Astrocyte of the cerebellum (primary cell): ENCODE measurements around the gene ARHGEF28.

ENCODE experiments used
- DNase-seq: peaks from one replicate; pipeline ENCODE4 v3.0.0-alpha.2; 2011; ENCODE audit warnings: low read depth
- H3K4me3 ChIP-seq: 2 replicates; pipeline ENCODE4 v1.5.1; 2011; ENCODE audit warnings: mild to moderate bottlenecking, low read depth, low read length, moderate library complexity
- in situ Hi-C: cut with HindIII; loops from 2 replicates; pipeline ENCODE4 v1.10.0; 2017; ENCODE audit warnings: low sequenced_read_pairs
- TF ChIP-seq, protein P1 (sequence below): IDR thresholded peaks from 2 replicates; pipeline ENCODE4 v1.5.1; 2012; ENCODE audit warnings: low read length, low read depth, moderate library complexity, mild to moderate bottlenecking; ENCODE audit errors: missing control alignments

Gene ARHGEF28

DNA sequence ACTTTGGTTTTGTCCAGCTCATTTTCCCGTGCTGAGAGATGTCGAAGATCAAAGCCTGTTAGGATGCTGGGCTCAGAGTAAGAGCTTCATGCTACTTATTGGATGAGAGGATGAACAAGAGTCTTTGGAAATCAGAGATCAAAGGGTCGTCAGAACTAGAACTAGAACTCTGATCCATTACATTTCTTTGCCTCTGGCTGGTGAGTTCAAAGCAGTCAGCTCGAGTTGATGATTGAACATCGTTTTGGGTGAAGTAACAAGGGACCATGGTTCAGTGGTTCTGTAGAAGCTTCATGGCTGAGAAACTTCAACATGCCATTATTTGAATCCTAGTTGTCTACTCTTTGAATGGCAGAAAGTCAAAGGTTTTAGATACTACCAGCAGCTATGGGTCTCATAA lies 320.3 kb downstream of the ARHGEF28 start:
- no peak overlapping the region for H3K4me3 ChIP-seq
- DNase-seq: no peak
- in situ Hi-C loops: no loop called here
- TF ChIP-seq, protein P1, sequence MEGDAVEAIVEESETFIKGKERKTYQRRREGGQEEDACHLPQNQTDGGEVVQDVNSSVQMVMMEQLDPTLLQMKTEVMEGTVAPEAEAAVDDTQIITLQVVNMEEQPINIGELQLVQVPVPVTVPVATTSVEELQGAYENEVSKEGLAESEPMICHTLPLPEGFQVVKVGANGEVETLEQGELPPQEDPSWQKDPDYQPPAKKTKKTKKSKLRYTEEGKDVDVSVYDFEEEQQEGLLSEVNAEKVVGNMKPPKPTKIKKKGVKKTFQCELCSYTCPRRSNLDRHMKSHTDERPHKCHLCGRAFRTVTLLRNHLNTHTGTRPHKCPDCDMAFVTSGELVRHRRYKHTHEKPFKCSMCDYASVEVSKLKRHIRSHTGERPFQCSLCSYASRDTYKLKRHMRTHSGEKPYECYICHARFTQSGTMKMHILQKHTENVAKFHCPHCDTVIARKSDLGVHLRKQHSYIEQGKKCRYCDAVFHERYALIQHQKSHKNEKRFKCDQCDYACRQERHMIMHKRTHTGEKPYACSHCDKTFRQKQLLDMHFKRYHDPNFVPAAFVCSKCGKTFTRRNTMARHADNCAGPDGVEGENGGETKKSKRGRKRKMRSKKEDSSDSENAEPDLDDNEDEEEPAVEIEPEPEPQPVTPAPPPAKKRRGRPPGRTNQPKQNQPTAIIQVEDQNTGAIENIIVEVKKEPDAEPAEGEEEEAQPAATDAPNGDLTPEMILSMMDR: no peak

DNA sequence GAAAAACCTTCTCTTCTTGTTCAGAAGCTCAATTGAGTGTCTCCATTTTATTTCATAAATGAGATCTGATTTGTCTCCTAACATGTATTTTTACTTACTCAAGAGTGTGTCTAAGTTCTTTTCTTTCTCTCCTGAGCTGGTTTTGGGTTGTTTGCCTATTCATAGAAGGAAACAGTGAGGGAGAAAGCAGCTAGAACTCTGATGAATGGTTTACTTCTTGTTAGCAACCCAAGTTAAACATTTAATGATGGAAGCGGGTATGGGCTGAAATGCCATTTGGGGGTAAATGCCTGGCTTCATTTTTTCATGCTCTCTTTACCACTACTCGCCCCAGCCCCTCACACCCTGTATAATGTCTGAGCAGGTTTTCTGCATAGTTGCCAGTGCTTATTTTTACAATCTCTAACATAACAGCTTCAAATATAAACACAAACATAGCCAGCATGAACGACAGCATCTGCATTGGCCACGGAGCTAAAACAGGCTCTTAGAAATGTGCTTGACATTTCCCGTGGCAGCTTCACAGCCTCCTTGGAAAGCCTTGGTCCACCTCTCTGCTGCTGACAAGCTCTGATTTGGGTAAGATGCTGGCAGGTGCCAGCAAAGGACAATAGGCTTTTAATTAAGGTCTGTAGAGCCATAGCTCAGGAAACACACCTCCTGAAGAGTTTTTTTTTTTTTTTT lies 321.1 kb downstream of the ARHGEF28 start:
- in situ Hi-C loops: no loop called here
- DNase-seq: no peak
- TF ChIP-seq, protein P1: no peak
- H3K4me3 ChIP-seq: no peak overlapping the region

DNA sequence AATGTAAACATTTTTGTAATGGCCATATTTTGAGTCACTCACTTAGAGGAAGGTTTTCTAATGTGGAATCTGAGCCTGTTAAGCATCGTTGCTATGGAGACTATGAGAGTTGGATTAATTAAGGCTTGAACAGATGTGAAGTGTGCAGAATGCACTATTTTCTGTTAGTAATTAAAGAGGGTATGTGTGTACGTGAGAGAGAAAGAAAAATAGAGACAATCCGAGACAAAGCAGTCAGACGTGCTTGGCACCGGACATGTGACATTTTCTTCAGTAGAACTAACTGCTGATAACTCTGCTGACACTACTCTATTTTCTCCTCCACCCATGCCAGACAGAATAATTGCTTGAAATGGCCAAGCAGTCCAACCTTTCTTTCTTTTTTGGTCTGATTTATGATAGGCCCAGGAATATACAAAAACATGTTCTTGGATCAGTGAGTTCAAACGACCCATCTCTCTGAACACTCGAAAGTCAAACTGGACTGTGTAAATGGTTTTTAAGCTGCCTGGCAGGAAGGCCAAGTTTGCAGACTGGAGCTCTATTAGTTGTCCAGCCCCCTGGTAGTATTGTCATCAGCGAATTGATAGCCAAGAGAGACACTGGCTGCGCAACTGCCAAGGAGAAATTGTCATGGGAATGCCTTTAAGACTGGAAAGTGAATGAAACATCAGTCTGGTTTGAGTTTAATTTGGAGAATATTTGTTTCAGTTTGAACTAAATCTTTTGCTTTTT lies 322.1 kb downstream of the ARHGEF28 start:
- H3K4me3 ChIP-seq: no peak overlapping the region
- in situ Hi-C loops: no loop called here
- no peak for DNase-seq
- TF ChIP-seq, protein P1: no peak

DNA sequence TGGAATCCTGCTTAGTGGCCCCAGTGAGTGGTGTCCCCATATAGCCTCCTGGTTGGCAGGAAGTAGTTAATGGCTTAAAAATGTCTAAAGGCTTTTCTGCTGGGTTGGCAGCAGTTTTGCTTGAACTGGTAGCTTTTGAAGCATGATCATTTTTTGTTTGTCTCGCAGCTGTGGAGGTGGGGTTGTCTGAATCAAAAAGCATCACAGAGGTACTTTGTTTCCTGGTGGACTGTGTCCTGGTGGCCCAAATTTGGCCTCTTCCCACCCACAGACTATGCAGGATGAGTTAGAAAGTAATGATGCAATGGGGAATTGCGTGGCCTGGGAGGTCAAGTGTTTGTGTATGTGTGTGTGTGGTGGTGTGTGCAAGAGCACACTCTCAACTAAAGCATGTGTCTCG lies 322.7 kb downstream of the ARHGEF28 start:
- DNase-seq: no peak
- in situ Hi-C loops: no loop called here
- no peak overlapping the region for H3K4me3 ChIP-seq
- TF ChIP-seq, protein P1: no peak

DNA sequence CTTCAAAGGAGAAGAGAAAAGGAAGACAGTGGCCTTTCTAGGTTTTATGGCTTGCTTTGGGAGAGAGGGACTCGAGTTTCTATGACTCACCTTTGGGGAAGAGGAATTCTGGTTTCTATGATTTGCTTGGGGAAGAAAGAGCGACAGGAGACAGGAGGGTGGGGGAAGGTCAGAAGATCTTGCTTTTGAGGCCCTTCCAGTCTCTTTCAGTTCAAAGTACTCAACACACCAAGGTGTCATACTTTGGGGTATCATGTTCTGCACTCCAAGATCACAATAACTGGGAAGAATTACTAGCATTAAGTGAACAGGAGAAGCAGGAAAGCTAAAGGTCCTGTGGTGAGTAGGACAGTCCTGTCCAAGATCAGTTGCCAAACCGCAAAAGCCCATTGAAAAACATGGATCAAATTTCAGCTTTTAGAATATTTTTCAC lies 324.5 kb downstream of the ARHGEF28 start:
- in situ Hi-C loops: no loop called here
- TF ChIP-seq, protein P1: no peak
- no peak overlapping the region for H3K4me3 ChIP-seq
- DNase-seq: peak; percentile 54

DNA sequence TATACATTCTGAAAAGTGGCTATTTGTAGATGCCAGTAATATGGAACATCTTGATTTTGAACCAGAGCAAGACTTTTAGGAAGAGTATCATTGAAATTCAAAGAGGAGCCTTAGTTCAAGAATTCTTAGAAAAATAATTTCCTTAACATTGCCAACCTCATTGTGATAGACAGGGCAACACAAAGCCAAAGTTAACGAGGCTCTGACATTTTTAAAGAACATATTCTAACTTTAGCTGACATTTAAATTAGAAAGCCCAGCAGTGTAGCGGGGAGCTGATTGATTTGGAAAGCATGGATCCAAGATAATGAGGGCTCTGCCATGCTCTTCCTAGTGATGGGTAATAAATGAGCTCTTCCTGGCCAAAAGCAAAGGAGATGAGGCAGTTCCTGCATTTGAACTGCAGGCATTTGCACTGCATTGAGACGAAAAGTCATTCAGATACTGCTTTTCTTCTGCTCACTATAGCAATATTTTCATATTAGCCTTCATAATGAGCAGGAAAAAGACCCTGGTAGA lies 325.0 kb downstream of the ARHGEF28 start:
- H3K4me3 ChIP-seq: no peak overlapping the region
- TF ChIP-seq, protein P1: no peak
- DNase-seq: no peak
- in situ Hi-C loops: no loop called here
